Fibroblast of the aortic adventitia (primary cell): ENCODE results near the gene LMO4. TPM values are rescaled to one million over a fixed set of nuclear protein-coding genes. Genes with fewer than 3 reads are reported as not detected.

Experiments used
- DNase-seq: peaks from one replicate; pipeline ENCODE4 v3.0.0-alpha.2; 2010; ENCODE audit warnings: low read depth
- H3K4me3 ChIP-seq: 2 replicates; pipeline ENCODE4 v1.5.1; 2011; ENCODE audit warnings: low read depth, mild to moderate bottlenecking, control low read depth, low read length, moderate library complexity
- CTCF ChIP-seq: IDR thresholded peaks from 2 replicates; pipeline ENCODE4 v1.5.1; 2011; ENCODE audit warnings: mild to moderate bottlenecking, low read length, control low read depth, inconsistent platforms; ENCODE audit not compliant: insufficient read depth
- total RNA-seq: library from RNA; depleted of rRNA; stranded (reverse); fragments of >200 nt; gene quantifications from 2 replicates; pipeline ENCODE4 v1.2.3, GENCODE V29; 2012; ENCODE audit warnings: low replicate concordance

LMO4 gene
- total RNA-seq, 1 donor = 47.1 TPM

DNA sequence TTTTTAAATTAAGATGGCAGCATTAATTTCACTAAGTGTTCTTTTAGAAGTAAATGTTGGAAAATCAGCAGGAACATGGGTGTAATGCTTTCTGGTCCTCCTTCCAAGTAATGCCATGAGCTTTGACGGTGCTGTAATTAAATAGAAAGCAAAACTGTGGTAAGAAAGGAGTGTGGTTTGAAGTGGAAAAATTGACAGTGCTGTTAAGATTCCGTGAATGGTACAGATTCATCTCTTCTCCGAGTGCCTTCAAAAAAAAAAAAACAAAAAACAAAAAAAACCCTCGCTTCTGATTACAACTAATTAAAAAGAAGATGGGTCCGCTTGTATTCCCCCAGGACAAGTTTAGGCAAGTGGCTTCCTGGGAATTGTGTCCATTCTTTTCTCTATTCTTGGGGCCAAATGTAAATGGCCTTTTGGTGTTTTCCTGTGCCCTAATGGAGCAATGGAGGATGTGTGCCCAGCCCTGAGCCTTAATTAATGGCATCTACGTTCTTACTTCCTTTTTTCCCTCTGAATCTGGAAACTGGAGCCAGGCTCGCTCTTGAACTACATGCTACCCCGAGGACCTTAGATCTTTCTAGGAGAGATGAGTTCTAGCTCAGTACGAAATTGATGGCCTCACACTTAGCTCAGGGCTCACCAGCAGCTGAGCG, 5.1 kb downstream of the LMO4 start:
- TF ChIP-seq CTCF = no peak
- H3K4me3 ChIP-seq = peak overlapping the region; percentile 70
- peak; percentile 42 for DNase-seq

DNA sequence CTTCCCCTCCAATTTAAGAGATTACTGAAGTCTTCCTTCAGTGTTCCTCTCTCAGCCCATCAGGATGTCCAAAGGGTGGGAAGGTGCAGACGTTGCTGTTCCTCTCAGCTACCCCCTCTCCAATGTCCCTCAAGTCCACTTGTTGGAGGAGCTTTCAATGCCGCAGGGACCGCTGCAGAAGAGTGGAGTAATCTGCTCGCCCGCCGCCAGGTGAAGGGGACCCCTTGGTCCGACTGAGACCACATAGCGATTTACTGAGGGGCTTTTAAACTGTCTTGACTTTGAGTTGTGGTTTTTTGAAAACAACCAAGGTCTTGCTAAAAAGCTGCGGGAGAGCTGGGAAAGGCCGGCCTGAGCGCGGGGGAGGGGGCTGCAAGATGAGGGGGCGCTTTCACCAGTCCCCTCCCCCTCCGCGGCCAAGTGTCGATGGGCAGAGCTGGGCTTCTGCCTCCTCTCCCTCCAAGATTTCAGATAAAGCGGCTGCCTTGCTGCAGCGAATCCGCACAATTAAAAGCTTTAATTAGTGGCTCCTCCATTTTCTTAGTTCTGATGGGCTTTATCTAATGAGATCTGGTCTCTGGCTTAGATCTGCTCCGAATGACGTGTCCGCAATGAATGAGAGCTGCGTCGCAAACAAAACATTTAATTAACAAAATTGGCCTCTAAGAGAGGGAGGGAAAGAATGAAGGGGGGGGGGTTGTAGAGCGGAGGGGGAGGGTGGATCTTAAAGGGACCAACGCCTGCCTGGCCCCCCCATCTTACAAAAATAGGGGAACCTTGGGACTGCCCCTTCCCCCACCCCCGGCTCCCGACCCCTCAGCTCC, 5.9 kb downstream of the LMO4 start:
- peak; percentile 26 for DNase-seq
- TF ChIP-seq CTCF = peak; percentile 20

GRCh38 chr1:87335175-87335884, 6.7 kb downstream of the LMO4 start:
- TF ChIP-seq CTCF = peak; percentile 11
- peak overlapping the region; percentile 70 for H3K4me3 ChIP-seq
- peak; percentile 14 for DNase-seq

More for the DNA sequence above, 5.9 kb downstream of the LMO4 start:
- peak overlapping the region; percentile 70 for H3K4me3 ChIP-seq

GRCh38 chr1:87336623-87337067, 8.0 kb downstream of the LMO4 start:
- DNase-seq = peak; percentile 16
- TF ChIP-seq CTCF = no peak
- peak overlapping the region; percentile 70 for H3K4me3 ChIP-seq

DNA sequence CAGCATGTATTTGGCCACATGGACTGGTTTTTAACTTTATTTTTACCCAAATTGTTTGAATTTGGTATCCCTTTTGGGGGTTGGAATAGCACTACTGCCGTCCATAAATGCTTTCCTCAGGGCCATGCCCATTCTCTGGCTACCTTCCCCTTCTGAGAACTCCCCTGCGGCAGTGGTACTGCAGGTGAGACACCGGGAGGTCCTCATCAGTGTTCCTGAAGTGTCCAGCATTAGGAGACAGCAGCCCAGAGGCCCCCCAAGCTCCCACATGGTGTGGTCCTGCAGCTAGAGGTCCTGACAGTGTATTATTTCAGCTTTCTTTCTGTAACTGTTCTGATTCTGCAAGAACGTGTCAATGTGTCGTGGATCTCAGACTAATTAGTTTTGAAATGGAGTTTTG, 8.9 kb downstream of the LMO4 start:
- no peak for DNase-seq
- TF ChIP-seq CTCF = no peak
- H3K4me3 ChIP-seq = no peak overlapping the region

DNA sequence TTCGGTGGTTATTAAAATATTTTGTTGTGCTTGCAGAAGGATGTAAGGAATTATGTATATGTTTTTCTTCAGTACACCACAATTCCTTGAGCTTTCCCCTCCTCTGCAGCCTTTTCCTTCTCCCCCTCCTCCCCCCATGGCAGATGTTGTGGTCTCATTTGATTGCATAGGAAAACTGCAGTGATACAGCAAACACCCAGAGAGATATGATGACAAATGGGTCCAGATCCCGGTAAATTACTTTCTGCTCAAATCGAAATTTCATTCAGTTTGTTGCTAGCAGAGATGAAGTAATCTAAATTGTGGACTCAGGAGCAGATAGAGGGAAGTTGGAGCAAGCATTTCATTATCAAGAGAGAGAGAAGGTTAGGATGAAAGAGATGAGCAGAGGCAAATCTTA, 9.9 kb downstream of the LMO4 start:
- H3K4me3 ChIP-seq = no peak overlapping the region
- no peak for DNase-seq
- TF ChIP-seq CTCF = no peak
